ENCODE results near the gene MAN1C1. TPM values are rescaled to one million over a fixed set of nuclear protein-coding genes. Genes with fewer than 3 reads are reported as not detected.

The MAN1C1 gene
- polyA plus RNA-seq, 3 donors from 2014 or later: 0.48 to 2.8 (median 1.2) TPM

DNA sequence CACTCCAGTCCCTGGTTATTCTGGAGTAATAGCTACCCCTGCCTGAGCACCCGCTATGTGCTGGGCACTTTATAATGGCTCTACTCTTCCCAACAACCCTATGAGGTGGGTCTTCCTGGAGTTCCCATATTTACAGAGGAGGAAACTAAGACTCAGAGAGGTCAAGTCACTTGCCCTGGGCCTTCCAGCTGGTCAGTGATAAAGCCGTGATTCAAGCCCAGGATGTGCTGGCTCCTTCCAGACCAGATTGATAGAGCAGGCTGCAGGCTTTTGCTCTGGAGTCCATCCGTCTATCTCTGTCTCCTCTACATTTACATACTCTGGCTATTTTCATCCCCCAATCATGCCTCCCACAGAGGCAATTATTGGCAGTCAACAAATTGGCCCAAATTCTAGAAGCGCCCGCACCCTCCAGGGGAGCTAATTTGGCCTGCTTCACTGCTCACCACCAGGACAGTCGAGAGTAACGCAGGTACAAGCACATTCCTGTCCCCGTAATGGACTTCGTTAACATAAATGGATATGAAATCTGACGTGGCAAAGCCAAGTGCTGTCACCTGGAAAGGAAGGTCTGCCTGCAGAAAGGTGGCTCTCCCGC lies 143.6 kb downstream of the MAN1C1 start:
- DNase-seq: no peak

DNA sequence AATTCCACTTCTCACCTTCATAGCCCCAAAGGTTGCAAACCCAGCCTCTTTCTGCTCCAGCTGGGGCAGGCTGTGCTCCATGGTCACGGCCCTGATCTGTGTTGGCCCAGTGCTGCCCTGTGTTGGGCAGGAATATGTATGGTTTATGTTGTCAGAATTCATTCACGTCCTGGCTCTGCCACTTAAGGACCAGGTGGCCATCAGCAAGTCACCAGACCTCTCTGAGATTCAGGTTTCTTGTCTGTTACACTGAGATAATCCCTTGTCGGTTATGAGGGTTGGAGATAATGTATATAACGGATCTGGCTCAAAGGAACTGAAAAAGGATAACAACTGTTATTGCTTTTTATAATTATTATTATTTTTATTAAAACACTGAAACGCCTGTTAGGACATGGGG lies 144.3 kb downstream of the MAN1C1 start:
- no peaks in the 10 kb centered on the region for H3K9me3 Mint-ChIP-seq
- DNase-seq: no peak
- no peaks in the 10 kb centered on the region for H3K36me3 Mint-ChIP-seq
- no peak overlapping the region for H3K4me3 Mint-ChIP-seq
- H3K27me3 Mint-ChIP-seq (ENCODE audit: low read depth in 3 of 3): peaks cover 0 to 2% (median 1%) of the 10 kb centered on the region in 3 donors
- H3K27ac Mint-ChIP-seq: peak overlapping the region in 1 of 6 donors; percentile 53
- H3K4me1 Mint-ChIP-seq: peaks cover under 1 to 4% of the 10 kb centered on the region in 2 donors

More for the DNA sequence above, 143.6 kb downstream of the MAN1C1 start:
- Mint-ChIP-seq H3K4me1 (peaks cover 0 to 4% of the 10 kb centered on the region in 2 donors), H3K4me3 (no peak overlapping the region), H3K27ac (no peak overlapping the region), H3K27me3 (ENCODE audit: low read depth in 3 of 3) (peaks cover 0 to 2% (median 1%) of the 10 kb centered on the region in 3 donors), H3K9me3 (no peaks in the 10 kb centered on the region), H3K36me3 (peaks cover 0 to 2% (median 0%) of the 10 kb centered on the region in 3 donors)

DNA sequence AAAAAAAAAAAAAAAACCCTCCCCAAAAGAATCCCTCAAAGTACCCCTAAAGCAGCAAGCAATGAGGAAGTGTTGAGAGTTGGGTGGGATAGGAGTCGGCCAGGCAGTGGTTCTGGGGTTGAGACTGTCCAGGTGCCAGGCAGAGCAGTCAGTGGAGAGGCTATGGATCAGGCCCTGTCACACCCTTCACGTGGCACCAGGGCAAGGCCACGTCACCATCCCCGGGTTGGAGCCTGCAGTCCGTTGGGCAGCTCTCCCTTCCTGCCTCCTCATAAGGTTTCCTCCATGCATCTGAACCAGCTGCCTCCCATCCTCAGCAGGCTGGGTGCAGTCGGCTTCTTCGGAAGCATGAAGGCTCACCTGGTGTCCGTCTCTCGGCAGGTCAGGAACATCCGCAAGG lies 146.9 kb downstream of the MAN1C1 start:
- Mint-ChIP-seq H3K4me1 (peaks cover 0 to 6% of the 10 kb centered on the region in 2 donors), H3K27me3 (ENCODE audit: low read depth in 3 of 3) (peaks cover 0 to 1% (median under 1%) of the 10 kb centered on the region in 3 donors), H3K4me3 (no peak overlapping the region), H3K36me3 (no peaks in the 10 kb centered on the region), H3K9me3 (no peaks in the 10 kb centered on the region), H3K27ac (no peak overlapping the region)
- no peak for DNase-seq

DNA sequence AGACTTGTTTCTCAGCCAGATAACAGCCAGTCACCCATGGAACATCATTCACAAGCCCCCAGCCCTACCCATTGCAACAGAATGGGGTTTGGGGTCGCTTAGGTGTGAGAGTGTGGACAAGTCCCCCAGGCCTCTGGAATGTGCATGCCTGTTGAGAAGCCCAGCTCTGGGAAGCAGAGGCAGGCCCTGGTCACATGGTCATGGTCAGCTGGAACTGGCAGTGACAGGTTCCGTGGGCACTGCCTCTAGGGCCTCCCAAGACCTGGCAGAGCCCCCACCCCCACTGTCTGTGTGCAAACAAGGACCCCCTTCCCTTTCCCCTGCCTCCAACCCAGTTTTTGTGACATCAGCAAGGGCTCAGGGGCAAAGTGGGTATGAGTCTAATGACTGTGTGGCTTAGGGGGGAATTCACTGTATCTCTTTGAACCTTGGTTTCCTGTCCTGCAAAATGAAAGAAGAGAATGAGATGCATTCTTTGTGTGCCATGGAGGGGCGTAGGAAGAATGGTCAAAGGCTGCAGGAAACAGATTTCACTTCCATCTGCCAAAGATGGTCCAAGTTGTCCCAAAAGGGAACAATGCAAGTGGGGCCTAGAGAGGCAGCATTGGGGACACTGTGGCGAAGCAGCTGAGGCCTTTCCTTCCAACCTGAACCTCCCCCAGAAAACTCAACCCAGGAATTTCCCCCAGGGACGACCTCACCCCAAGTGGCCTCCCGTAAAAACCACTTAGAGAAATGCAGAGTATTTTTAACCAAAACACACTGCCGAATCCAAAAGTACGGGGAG lies 148.7 kb downstream of the MAN1C1 start:
- H3K27ac Mint-ChIP-seq: peak overlapping the region in 1 of 6 donors; percentile 56
- H3K36me3 Mint-ChIP-seq: peaks cover 0 to 1% (median 0%) of the 10 kb centered on the region in 3 donors
- H3K9me3 Mint-ChIP-seq: no peaks in the 10 kb centered on the region
- peaks cover 0 to 6% of the 10 kb centered on the region in 2 donors for H3K4me1 Mint-ChIP-seq
- no peak for DNase-seq
- H3K27me3 Mint-ChIP-seq (ENCODE audit: low read depth in 3 of 3): peaks cover 0 to 2% (median 1%) of the 10 kb centered on the region in 3 donors
- no peak overlapping the region for H3K4me3 Mint-ChIP-seq

DNA sequence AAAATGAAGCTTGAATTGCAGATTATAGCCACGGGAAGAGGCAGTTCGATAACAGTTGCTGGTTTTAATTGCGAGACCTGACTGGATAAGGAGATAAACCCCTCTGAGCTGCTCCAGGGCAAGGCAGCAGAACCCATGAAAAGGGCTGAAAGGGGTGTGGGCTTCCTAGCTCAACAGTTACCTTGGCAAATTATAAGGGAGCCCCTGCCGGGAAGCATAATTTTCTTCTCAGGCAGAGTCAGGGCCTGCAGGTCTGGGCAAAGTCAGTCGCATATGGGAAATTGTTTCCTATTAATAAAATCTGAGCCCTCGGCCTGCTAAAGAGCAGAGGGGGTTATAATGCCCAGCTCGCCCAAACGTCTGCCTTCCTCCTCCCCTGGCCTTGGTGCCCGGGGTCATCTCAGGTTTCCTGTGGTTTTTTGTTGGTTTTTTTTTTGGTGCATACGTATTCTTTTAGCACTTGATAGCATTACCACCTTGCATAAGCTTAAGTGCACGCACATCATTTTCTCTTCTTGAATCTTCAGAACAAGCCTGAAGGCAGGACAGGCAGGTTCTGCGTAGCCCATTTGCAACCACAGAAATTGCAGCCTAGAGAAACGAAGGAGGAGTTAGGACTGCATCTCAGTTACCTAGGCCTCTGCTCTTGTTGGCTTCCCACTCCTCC lies 149.5 kb downstream of the MAN1C1 start:
- Mint-ChIP-seq H3K36me3 (peaks cover 0 to 7% (median 3%) of the 10 kb centered on the region in 3 donors), H3K27me3 (ENCODE audit: low read depth in 3 of 3) (peaks cover 0 to 2% (median 1%) of the 10 kb centered on the region in 3 donors), H3K27ac (peak overlapping the region in 2 of 6 donors; percentile 30 to 56), H3K4me3 (no peak overlapping the region), H3K4me1 (peaks cover 0 to 6% of the 10 kb centered on the region in 2 donors), H3K9me3 (no peaks in the 10 kb centered on the region)
- no peak for DNase-seq

DNA sequence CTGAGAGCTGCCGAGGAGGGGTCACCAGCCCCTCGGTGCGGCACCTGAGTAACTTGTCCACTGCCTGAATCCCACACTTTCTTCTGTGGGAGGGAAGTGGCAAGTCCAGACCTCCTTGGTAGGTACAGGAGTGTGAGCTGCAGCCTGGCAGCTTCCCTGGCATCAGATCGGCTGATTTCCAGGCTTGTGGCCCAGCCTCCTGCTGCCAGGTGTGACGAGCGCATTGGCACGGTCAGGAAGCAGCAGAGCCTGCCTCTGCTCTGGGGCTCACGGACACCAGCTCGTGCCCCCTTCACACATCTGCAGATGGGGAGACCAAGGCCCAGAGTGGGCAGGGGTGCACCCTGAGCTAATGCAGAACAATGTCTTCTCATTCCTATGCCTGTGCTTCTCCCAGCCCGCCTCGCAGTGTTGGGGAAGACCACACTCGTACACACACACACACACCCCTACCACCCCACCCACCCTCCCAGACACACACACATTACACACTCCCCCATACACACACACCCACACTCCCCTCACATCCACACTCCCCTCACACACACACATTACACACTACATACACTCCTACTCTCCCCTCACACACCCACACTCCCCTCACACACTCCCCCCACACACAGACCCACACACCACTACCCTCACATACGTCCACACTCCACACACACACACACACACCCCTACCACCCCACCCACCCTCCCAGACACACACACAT lies 150.3 kb downstream of the MAN1C1 start:
- no peak for DNase-seq
- H3K9me3 Mint-ChIP-seq: no peaks in the 10 kb centered on the region
- H3K27me3 Mint-ChIP-seq (ENCODE audit: low read depth in 3 of 3): peaks cover 1 to 2% (median 1%) of the 10 kb centered on the region in 3 donors
- no peak overlapping the region for H3K4me3 Mint-ChIP-seq
- H3K36me3 Mint-ChIP-seq: peaks cover 0 to 14% (median 6%) of the 10 kb centered on the region in 3 donors
- no peak overlapping the region for H3K27ac Mint-ChIP-seq
- peaks cover 0 to 6% of the 10 kb centered on the region in 2 donors for H3K4me1 Mint-ChIP-seq

DNA sequence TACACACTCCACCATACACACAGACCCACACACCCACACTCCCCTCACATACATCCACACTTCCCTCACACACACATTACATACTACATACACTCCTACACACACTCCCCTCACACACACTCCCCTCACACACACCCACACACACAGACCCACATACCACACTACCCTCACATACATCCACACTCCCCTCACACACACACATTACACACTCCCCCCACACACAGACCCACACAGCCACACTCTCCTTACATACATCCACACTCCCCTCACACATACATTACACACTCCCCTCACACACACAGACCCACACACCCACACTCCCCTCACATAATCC lies 150.8 kb downstream of the MAN1C1 start:
- Mint-ChIP-seq H3K4me3 (no peak overlapping the region), H3K27ac (no peak overlapping the region), H3K4me1 (peaks cover 0 to 6% of the 10 kb centered on the region in 2 donors), H3K9me3 (no peaks in the 10 kb centered on the region), H3K36me3 (peaks cover 0 to 18% (median 6%) of the 10 kb centered on the region in 3 donors), H3K27me3 (ENCODE audit: low read depth in 3 of 3) (peaks cover 1 to 4% (median 1%) of the 10 kb centered on the region in 3 donors)
- DNase-seq: no peak

DNA sequence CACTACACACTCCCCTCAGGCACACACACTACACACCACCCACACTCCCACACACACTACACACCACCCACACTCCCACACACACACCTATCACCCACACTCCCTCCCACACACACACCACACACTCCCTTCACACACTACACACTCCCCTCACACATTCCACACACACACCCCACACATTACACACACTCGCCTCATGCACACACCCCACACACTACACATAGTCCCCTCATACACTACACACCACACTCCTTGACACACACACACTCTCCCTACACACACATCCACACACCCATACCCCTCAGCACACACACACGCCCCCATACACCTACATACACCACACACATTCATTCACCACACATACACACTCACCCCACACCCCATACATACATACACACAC lies 152.4 kb downstream of the MAN1C1 start:
- peaks cover 0 to 18% (median 12%) of the 10 kb centered on the region in 3 donors for H3K36me3 Mint-ChIP-seq
- peaks cover under 1 to 11% of the 10 kb centered on the region in 2 donors for H3K4me1 Mint-ChIP-seq
- peaks cover 1 to 4% (median 4%) of the 10 kb centered on the region in 3 donors for H3K27me3 Mint-ChIP-seq (ENCODE audit: low read depth in 3 of 3)
- H3K9me3 Mint-ChIP-seq: no peaks in the 10 kb centered on the region
- H3K4me3 Mint-ChIP-seq: no peak overlapping the region
- peak overlapping the region in 2 of 6 donors; percentile 33 to 37 for H3K27ac Mint-ChIP-seq
- DNase-seq: no peak

DNA sequence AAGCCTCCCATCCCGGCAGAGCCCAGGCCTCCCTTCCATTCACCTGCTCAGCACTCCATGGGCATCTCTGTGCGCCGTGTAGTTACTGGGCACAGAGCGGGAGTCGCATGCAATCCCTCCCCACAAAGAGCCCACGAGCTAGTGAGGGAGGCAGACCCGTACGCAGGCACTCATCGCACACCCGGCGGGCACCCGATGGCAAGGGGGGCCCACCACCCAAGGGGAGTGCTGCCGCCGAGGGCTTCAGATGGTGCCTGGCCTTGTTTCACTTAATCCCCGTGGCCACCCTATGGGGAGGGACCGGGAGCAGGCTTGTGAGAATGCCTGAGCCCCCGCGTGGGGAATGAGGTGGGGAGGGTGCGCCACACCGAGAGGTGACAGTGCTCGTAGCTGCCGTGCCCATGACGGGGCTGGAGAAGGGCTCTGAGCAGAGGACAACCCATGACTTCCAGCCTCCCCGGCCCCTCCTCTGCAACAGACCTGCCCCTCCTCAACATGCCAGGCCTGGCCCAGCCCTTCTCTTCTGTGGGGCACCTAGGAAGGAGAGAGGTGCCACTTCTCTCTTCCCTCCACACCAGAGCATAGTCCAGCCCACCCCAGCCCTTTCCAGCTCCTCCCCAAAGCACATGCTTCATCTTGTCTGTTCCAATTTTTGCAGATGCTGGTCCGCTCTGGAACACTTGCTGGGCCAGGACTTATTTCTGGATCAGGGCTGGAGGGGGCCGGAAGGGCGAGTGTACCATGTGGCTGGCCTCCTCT lies 153.2 kb downstream of the MAN1C1 start:
- no peak overlapping the region for H3K27ac Mint-ChIP-seq

DNA sequence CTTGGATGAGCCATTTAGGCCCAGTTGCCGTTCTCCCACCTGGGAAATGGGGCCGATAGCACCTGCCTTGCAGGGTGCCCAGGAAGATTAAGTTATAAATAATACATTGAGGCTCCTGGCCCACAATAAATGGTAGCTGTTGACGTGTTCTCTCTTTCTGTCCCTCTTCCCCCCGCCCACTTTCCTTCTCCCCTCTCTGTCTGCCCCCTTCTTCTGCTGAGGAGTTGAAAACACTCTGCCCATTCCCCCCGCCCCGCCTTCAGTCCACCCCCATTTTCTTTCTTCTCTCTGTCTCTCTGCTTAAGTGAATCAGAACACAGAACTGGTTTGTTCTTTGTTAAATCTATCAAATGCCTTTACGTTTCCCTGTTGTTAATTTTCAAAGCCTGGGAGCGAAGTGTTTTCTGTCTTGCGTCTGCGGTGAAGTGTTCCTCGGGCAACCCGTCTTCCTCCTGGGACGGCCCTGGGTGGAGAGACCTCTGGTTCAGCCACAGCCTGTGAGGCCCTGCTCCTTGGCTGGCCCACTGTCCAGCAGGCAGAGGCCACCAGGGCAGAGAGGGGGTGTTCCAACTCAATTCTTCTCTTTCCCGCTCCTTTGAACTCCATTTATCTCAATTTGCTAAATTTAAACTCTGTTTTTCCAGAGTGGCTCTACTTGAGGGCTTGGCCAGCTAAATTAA lies 154.1 kb downstream of the MAN1C1 start:
- Mint-ChIP-seq H3K27ac (no peak overlapping the region), H3K4me3 (no peak overlapping the region), H3K4me1 (peaks cover 17 to 27% of the 10 kb centered on the region in 2 donors), H3K36me3 (peaks cover 0 to 18% (median 12%) of the 10 kb centered on the region in 3 donors), H3K27me3 (ENCODE audit: low read depth in 3 of 3) (peaks cover 1 to 5% (median 4%) of the 10 kb centered on the region in 3 donors), H3K9me3 (no peaks in the 10 kb centered on the region)
- no peak for DNase-seq

More for the DNA sequence above, 153.2 kb downstream of the MAN1C1 start:
- no peak for DNase-seq
- Mint-ChIP-seq H3K36me3 (peaks cover 0 to 18% (median 12%) of the 10 kb centered on the region in 3 donors), H3K4me1 (peaks cover 9 to 19% of the 10 kb centered on the region in 2 donors), H3K9me3 (no peaks in the 10 kb centered on the region), H3K4me3 (no peak overlapping the region), H3K27me3 (ENCODE audit: low read depth in 3 of 3) (peaks cover 1 to 4% (median 3%) of the 10 kb centered on the region in 3 donors)

DNA sequence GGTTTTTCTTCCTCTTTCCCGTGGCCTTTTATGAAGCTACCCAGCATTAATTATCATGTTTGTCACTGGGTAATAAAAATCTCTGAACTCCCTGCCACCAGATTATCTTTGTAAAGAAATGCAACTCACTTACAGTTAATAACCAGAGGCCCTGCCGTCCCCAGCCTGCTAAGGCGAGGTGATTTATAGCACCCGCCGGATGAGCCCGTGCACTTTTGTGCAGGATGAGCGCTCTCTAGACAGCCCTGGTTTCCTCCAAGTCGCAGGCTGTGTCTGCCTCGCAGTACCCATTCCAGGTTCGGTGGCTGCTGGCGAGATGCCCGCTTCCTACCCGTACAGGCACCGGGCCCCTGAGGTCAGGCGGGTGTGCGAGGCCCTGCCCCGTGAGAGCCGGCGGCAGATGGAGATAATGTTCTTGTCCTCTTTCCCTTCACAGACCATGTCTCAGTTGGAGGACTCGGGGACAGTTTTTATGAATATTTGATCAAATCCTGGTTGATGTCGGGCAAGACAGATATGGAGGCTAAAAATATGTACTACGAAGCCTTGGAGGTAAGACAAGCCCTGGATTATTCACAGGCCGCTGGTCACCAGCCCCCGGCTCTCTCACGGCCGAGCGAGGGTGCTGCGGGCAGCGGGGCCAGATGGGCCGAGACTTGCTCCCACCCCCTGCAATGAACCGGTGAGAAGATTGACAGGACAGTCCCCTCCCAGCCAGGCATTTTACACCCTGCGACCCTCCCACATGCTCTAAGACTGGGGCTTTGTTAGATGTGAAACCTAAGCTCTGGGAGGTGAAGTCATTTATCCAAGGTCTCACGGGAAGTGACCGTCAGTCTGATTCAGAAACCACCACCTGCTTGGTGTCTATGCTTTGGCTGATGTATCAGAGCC lies 154.9 kb downstream of the MAN1C1 start:
- H3K27me3 Mint-ChIP-seq (ENCODE audit: low read depth in 3 of 3): peaks cover 1 to 5% (median 4%) of the 10 kb centered on the region in 3 donors
- peaks cover 18 to 22% of the 10 kb centered on the region in 2 donors for H3K4me1 Mint-ChIP-seq

More for the DNA sequence above, 154.9 kb downstream of the MAN1C1 start:
- no peak overlapping the region for H3K4me3 Mint-ChIP-seq
- DNase-seq: no peak
- H3K36me3 Mint-ChIP-seq: peaks cover 0 to 18% (median 12%) of the 10 kb centered on the region in 3 donors
- no peaks in the 10 kb centered on the region for H3K9me3 Mint-ChIP-seq
- no peak overlapping the region for H3K27ac Mint-ChIP-seq

Measured in immature natural killer cell (primary cell).